Endothelial cell of umbilical vein (primary cell): ENCODE data around the gene CAMTA1. TPM values are rescaled to one million over a fixed set of nuclear protein-coding genes. Genes with fewer than 3 reads are reported as not detected.

Source experiments
- BruUV-seq: library from RNA; stranded (reverse); fragments of 400-500 nt; replicated peaks from 2 replicates; lab custom pipeline; 2021; lab: Mats Ljungman, UMichigan
- CTCF ChIA-PET: fragments of 300-600, 350-600 bp; sonication (Branson Sonifier 250); formaldehyde crosslinking; loops from one replicate; lab custom pipeline; 2021; ENCODE audit warnings: antibody characterized with exemption, inconsistent platforms; lab: Charles Lee
- POLR2A ChIA-PET: fragments of 300-600, 350-600 bp; sonication (Branson Sonifier 250); formaldehyde crosslinking; loops from one replicate; lab custom pipeline; 2021; ENCODE audit warnings: antibody characterized with exemption, inconsistent platforms; lab: Charles Lee
- DNase-seq: peaks from one replicate; pipeline ENCODE4 v3.0.0-alpha.2; 2011; ENCODE audit warnings: low read depth, low spot score
- FAIRE-seq: peaks from 2 replicates; lab custom pipeline; 2011; peaks lifted over from hg19 to GRCh38; lab: Jason Lieb, UNC
- H2AFZ ChIP-seq: 2 replicates; pipeline ENCODE4 v1.6.0; 2012; ENCODE audit warnings: low read depth, low read length, control low read depth, inconsistent platforms
- H3K27ac ChIP-seq: 2 replicates; pipeline ENCODE4 v1.5.1; 2011; ENCODE audit warnings: low read depth, mild to moderate bottlenecking, control low read depth, low read length, moderate library complexity; ENCODE audit not compliant: insufficient read depth
- H3K27me3 ChIP-seq, 2 experiments: 2 replicates each; pipeline versions ENCODE4 v1.6.0 to v1.6.1; 2011; ENCODE audit warnings: low read length in 2 of 2, mixed read lengths in 1 of 2; ENCODE audit not compliant: control insufficient read depth in 2 of 2, insufficient read depth in 2 of 2
- H3K36me3 ChIP-seq, 2 experiments: 2 replicates in 1 of 2; 3 replicates in 1 of 2; pipeline ENCODE4 v1.5.1; 2011; ENCODE audit warnings: low read length in 2 of 2, mild to moderate bottlenecking in 1 of 2, moderate library complexity in 1 of 2; ENCODE audit not compliant: control insufficient read depth in 2 of 2, insufficient read depth in 2 of 2; ENCODE audit errors: extremely low read depth in 1 of 2
- H3K4me1 ChIP-seq: 3 replicates; pipeline ENCODE4 v1.5.1; 2011; ENCODE audit warnings: mild to moderate bottlenecking, low read length; ENCODE audit not compliant: control insufficient read depth, insufficient read depth; ENCODE audit errors: extremely low read depth
- H3K4me2 ChIP-seq: 2 replicates; pipeline ENCODE4 v1.6.1; 2011; ENCODE audit warnings: low read length, control low read depth, mixed read lengths; ENCODE audit not compliant: insufficient read depth
- H3K4me3 ChIP-seq, 3 experiments: fragments of 200-600 bp in 1 of 3; sonication (generic), shearing (Covaris generic) in 1 of 3; replicated peaks in 1 of 3; 2 replicates each; pipeline ENCODE4 v1.5.1; 2011 to 2016; ENCODE audit warnings: control low read depth in 3 of 3, low read length in 3 of 3, mild to moderate bottlenecking in 2 of 3, inconsistent platforms in 1 of 3, low read depth in 1 of 3, moderate library complexity in 1 of 3; ENCODE audit not compliant: insufficient read depth in 1 of 3
- H3K79me2 ChIP-seq: 2 replicates; pipeline ENCODE4 v1.6.0; 2012; ENCODE audit warnings: low read length, inconsistent platforms; ENCODE audit not compliant: control insufficient read depth, insufficient read depth
- H3K9ac ChIP-seq: replicated peaks from 2 replicates; pipeline ENCODE3; 2011; ENCODE audit warnings: low read length, control low read depth; ENCODE audit not compliant: insufficient read depth; ENCODE audit errors: extremely low read depth
- H3K9me1 ChIP-seq: replicated peaks from 3 replicates; pipeline ENCODE4 v1.6.0; 2011; ENCODE audit warnings: mild to moderate bottlenecking, low read length; ENCODE audit not compliant: control insufficient read depth, insufficient read depth; ENCODE audit errors: extremely low read depth
- H3K9me3 ChIP-seq: replicated peaks from 2 replicates; pipeline ENCODE4 v1.5.1; 2012; ENCODE audit warnings: low read length, inconsistent platforms; ENCODE audit not compliant: control insufficient read depth, insufficient read depth
- H4K20me1 ChIP-seq: replicated peaks from 2 replicates; pipeline ENCODE3; 2011; ENCODE audit warnings: mild to moderate bottlenecking, low read length; ENCODE audit not compliant: control insufficient read depth, insufficient read depth; ENCODE audit errors: extremely low read depth
- CTCF ChIP-seq, 2 donors: IDR thresholded peaks; 1 replicate in 1 of 2; 2 replicates in 1 of 2; pipeline ENCODE4 v1.5.1; 2011; ENCODE audit warnings: low read length in 2 of 2, mild to moderate bottlenecking in 2 of 2, moderate library complexity in 2 of 2, control low read depth in 1 of 2, inconsistent platforms in 1 of 2, low read depth in 1 of 2; ENCODE audit not compliant: insufficient read depth in 1 of 2; ENCODE audit errors: extremely low read depth in 1 of 2
- EZH2 ChIP-seq: IDR thresholded peaks from 2 replicates; pipeline ENCODE4 v1.6.1; 2012; ENCODE audit warnings: borderline replicate concordance, low read depth, mild to moderate bottlenecking, moderate library complexity, low read length, inconsistent platforms; ENCODE audit not compliant: severe bottlenecking
- FOS ChIP-seq: IDR thresholded peaks from 2 replicates; pipeline ENCODE4 v1.6.1; 2011; ENCODE audit warnings: mild to moderate bottlenecking, low read length, moderate library complexity, borderline replicate concordance; ENCODE audit not compliant: insufficient read depth
- GATA2 ChIP-seq: IDR thresholded peaks from 2 replicates; pipeline ENCODE4 v1.7.0; 2011; ENCODE audit warnings: low read depth, mild to moderate bottlenecking, moderate library complexity, mixed read lengths, low read length; ENCODE audit not compliant: insufficient read length, insufficient read depth
- JUN ChIP-seq: IDR thresholded peaks from 2 replicates; pipeline ENCODE4 v1.6.1; 2011; ENCODE audit warnings: borderline replicate concordance, low read depth; ENCODE audit not compliant: insufficient read length, insufficient read depth
- MAX ChIP-seq: IDR thresholded peaks from 2 replicates; pipeline ENCODE4 v1.6.1; 2011; ENCODE audit not compliant: insufficient read depth, insufficient read length
- MYC ChIP-seq: IDR thresholded peaks from one replicate; pipeline ENCODE4 v1.6.1; 2011; ENCODE audit warnings: mild to moderate bottlenecking, low read depth, low read length
- POLR2A ChIP-seq: IDR thresholded peaks from 2 replicates; pipeline ENCODE4 v1.6.1; 2012; ENCODE audit warnings: low read depth, mild to moderate bottlenecking, control low read depth, low read length
- POLR2AphosphoS5 ChIP-seq: IDR thresholded peaks from 2 replicates; pipeline ENCODE4 v1.6.1; 2012; ENCODE audit warnings: low read depth, mild to moderate bottlenecking, control low read depth, low read length, moderate library complexity; ENCODE audit not compliant: insufficient read depth
- dilution Hi-C: fragments of 300-500 bp; cut with MboI; formaldehyde crosslinking; loops from one replicate; pipeline ENCODE4 v1.15.0; 2019; ENCODE audit warnings: low sequenced_read_pairs; ENCODE audit not compliant: extremely low pct_ligation_motif_present
- intact Hi-C: fragments of 100-400 bp; cut with micrococcal nuclease; formaldehyde crosslinking; loops from one replicate; pipeline ENCODE4 v1.10.0; 2022
- polyA plus RNA-seq, 4 experiments: library from polyadenylated mRNA; depleted of rRNA in 3 of 4; stranded (reverse) in 3 of 4; unstranded in 1 of 4; fragments of >200 nt; gene quantifications; 2 replicates each; pipeline versions ENCODE4 v1.2.1 to v1.2.3, GENCODE V29; 2011 to 2012; ENCODE audit warnings: missing spikeins in 1 of 4
- total RNA-seq: library from RNA; stranded (reverse); gene quantifications from 2 replicates; pipeline ENCODE4 v1.2.3, GENCODE V29; 2021

The CAMTA1 gene
- total and polyA plus RNA-seq, 2 donors (not counting 3 experiments of a cell fraction or from before 2014, with no cell fraction given): 50.8 to 92.7 TPM

- ChIA-PET POLR2A (no interaction called here), CTCF (no interaction called here)
- BruUV-seq: no TSS peak
- H3K4me2 ChIP-seq: no peak overlapping the region
- no peak overlapping the region for H3K27ac ChIP-seq
- no peaks in the 10 kb centered on the region for H3K9me1 ChIP-seq
- H2AFZ ChIP-seq: no peak overlapping the region
- TF ChIP-seq POLR2A (no peak), JUN (no peak), CTCF (IDR thresholded peaks at IDR 0.05; ENCODE audit: extremely low read depth in 1 of 2, insufficient read depth in 1 of 2, low read depth in 1 of 2, low read length in 2 of 2) (no peak), MYC (no peak), FOS (no peak), EZH2 (no peak), GATA2 (no peak), MAX (no peak), POLR2AphosphoS5 (no peak)
- no peak overlapping the region for H3K4me3 ChIP-seq
- no peak for DNase-seq
- H3K9ac ChIP-seq: no peak overlapping the region
- H3K79me2 ChIP-seq: no peaks in the 10 kb centered on the region
- intact Hi-C loops: no loop called here
- dilution Hi-C loops: no loop called here
- no peaks in the 10 kb centered on the region for H3K27me3 ChIP-seq
- no peaks in the 10 kb centered on the region for H4K20me1 ChIP-seq
- H3K4me1 ChIP-seq: no peaks in the 10 kb centered on the region
- H3K9me3 ChIP-seq: no peaks in the 10 kb centered on the region
- no peak for FAIRE-seq
- H3K36me3 ChIP-seq: no peaks in the 10 kb centered on the region
Measured at GRCh38 chr1:7289694-7290093, 504.4 kb downstream of the CAMTA1 start.
